ENCODE results near the gene NUP93.

GRCh38 chr16:56747486-56748045 lies 17.6 kb downstream of the NUP93 start:
- TF ChIP-seq CTCF (IDR thresholded peaks at IDR 0.05) (no peak), POLR2A (IDR thresholded peaks at IDR 0.05) (no peak)
